Activated T-cell treated with anti-CD3 and anti-CD28 coated beads, Interleukin-2, amount 50 U/mL, for 72 hours (primary cell): ENCODE results near the gene APMAP. TPM values are rescaled to one million over a fixed set of nuclear protein-coding genes. Genes with fewer than 3 reads are reported as not detected.
"Not testable (repeated sequence)": the region's sequence is repeated elsewhere in the genome, so short reads cannot be mapped to it uniquely, and the experiment has no call there.

Experiments used
- ATAC-seq, 2 donors: fragments of 150-1000 bp; cut with Tn5 transposase; replicated peaks in 1 of 2; 2 replicates each; pipeline ENCODE4 v1.10.0; 2021; ENCODE audit warnings: moderate library complexity in 2 of 2, mild to moderate bottlenecking in 1 of 2
- DNase-seq, 2 donors: peaks; one replicate each; pipeline ENCODE4 v3.0.0; 2021 to 2022; ENCODE audit warnings: mixed read lengths in 1 of 2
- H3K27ac Mint-ChIP-seq: one replicate; pipeline ENCODE4 v1.8.0; 2022; ENCODE audit warnings: mild to moderate bottlenecking, moderate library complexity, mixed read lengths
- H3K27me3 Mint-ChIP-seq: one replicate; pipeline ENCODE4 v1.8.0; 2022; ENCODE audit warnings: low read depth, mixed read lengths
- H3K36me3 Mint-ChIP-seq, 2 donors: one replicate each; pipeline ENCODE4 v1.8.0; 2022; ENCODE audit warnings: mixed read lengths in 2 of 2, mild to moderate bottlenecking in 1 of 2; ENCODE audit not compliant: insufficient read depth in 2 of 2
- H3K4me1 Mint-ChIP-seq: one replicate; pipeline ENCODE4 v1.8.0; 2022; ENCODE audit warnings: low read depth, mixed read lengths
- H3K4me3 Mint-ChIP-seq, 2 donors: one replicate each; pipeline ENCODE4 v1.8.0; 2022; ENCODE audit warnings: mild to moderate bottlenecking in 2 of 2, mixed read lengths in 2 of 2, moderate library complexity in 2 of 2
- H3K9me3 Mint-ChIP-seq, 2 donors: one replicate each; pipeline ENCODE4 v1.8.0; 2022; ENCODE audit warnings: mixed read lengths in 2 of 2
- total RNA-seq, 2 donors: library from RNA; stranded (reverse); gene quantifications; one replicate each; pipeline ENCODE4 v1.2.3, GENCODE V29; 2022

Gene APMAP
- total RNA-seq, 2 donors from 2014 or later: 65.2 to 70.2 TPM

DNA sequence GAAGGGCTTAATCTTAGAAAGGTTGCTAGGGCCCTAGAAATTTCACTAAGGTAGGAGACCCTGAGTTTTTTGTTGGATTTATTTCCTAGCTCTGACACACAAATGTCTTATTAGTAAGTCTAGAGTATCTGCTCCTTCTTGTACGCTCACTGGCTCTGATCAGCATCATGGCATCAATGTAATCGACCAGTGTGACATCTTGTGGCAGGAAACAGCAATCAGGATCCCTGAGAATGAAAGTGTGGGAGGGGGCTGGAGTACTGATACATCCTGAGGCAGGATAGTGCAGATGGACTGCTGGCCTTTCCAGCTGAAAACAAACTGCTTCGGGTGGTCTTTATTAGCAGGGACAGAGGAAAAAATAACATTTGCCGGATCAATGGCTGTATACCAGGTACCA, 53.5 kb downstream of the APMAP start:
- Mint-ChIP-seq H3K4me3 (no peak overlapping the region), H3K27ac (no peak overlapping the region), H3K36me3 (peaks cover 13 to 14% of the 10 kb centered on the region in 2 donors), H3K27me3 (no peaks in the 10 kb centered on the region), H3K9me3 (peaks cover 7 to 8% of the 10 kb centered on the region in 2 donors), H3K4me1 (no peaks in the 10 kb centered on the region)
- ATAC-seq (no peak), DNase-seq (no peak)

- Mint-ChIP-seq H3K27ac (no peak overlapping the region), H3K36me3 (peaks cover 11 to 12% of the 10 kb centered on the region in 2 donors), H3K9me3 (peaks cover 7% of the 10 kb centered on the region in 2 donors), H3K27me3 (no peaks in the 10 kb centered on the region), H3K4me1 (no peaks in the 10 kb centered on the region), H3K4me3 (no peak overlapping the region)
- ATAC-seq (no peak), DNase-seq (no peak)
These were observed 54.1 kb downstream of the APMAP start for GRCh38 chr20:24938498-24938897.

GRCh38 chr20:24937579-24937978, 55.0 kb downstream of the APMAP start:
- no peak overlapping the region for H3K27ac Mint-ChIP-seq
- no peaks in the 10 kb centered on the region for H3K27me3 Mint-ChIP-seq
- ATAC-seq: no peak
- H3K36me3 Mint-ChIP-seq: peaks cover 12 to 13% of the 10 kb centered on the region in 2 donors
- H3K4me1 Mint-ChIP-seq: peaks cover 6% of the 10 kb centered on the region
- no peak overlapping the region for H3K4me3 Mint-ChIP-seq
- H3K9me3 Mint-ChIP-seq: peaks cover 7% of the 10 kb centered on the region in 2 donors
- DNase-seq: no peak

GRCh38 chr20:24936526-24937407, 55.8 kb downstream of the APMAP start:
- Mint-ChIP-seq H3K27me3 (no peaks in the 10 kb centered on the region), H3K9me3 (peaks cover 5% of the 10 kb centered on the region in 2 donors), H3K36me3 (peaks cover 9 to 11% of the 10 kb centered on the region in 2 donors), H3K27ac (no peak overlapping the region), H3K4me3 (no peak overlapping the region), H3K4me1 (peaks cover 14% of the 10 kb centered on the region)
- ATAC-seq (no peak), DNase-seq (no peak)

DNA sequence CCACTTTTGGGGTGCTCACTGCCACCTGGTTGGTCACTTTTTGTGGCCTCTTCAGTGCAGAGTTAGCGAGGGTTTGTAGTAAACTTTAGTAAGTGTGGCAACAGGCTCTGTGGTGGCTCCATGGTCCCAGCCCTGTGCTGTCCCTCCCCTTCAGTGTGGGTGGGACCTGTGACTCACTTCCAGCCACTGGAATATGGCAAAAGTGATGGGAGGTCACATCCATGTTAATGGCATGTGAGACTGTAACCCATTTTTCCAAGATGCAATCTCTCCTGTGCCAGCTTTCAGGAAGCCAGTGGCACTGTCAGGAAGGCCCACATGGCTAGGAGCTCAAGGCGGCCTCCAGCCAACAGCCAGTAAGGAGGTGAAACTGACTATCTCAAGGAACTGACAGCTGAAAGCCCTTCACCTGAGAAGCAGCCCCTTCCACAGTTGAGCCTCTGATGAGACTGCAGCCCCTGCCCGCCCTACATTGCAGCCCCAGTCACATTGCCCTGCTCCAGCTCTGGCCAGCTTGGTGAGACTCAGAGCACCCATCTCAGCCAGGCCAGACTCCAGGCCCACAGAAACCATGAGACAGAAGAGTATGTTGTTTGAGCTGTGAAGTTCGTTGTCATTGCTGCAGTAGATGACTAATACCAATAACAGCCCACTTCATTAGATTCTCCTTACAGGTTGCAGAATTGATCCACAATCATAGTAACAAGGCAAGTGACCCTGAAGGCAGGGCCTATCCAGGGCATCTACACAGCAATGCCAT, 56.6 kb downstream of the APMAP start:
- Mint-ChIP-seq H3K4me1 (peaks cover 22% of the 10 kb centered on the region), H3K4me3 (no peak overlapping the region), H3K9me3 (peaks cover 3 to 5% of the 10 kb centered on the region in 2 donors), H3K27me3 (no peaks in the 10 kb centered on the region), H3K36me3 (peaks cover 4 to 9% of the 10 kb centered on the region in 2 donors), H3K27ac (peak overlapping the region; percentile 29)
- no peak for DNase-seq
- peak; percentile 72 to 85 for ATAC-seq

GRCh38 chr20:24935140-24935539, 57.4 kb downstream of the APMAP start:
- DNase-seq: no peak
- no peak for ATAC-seq
- Mint-ChIP-seq H3K36me3 (peaks cover 0 to 2% of the 10 kb centered on the region in 2 donors), H3K9me3 (peaks cover 1 to 5% of the 10 kb centered on the region in 2 donors), H3K27me3 (no peaks in the 10 kb centered on the region), H3K4me3 (no peak overlapping the region), H3K4me1 (peaks cover 31% of the 10 kb centered on the region), H3K27ac (no peak overlapping the region)

GRCh38 chr20:24934716-24935115, 57.8 kb downstream of the APMAP start:
- ATAC-seq (no peak), DNase-seq (no peak)
- Mint-ChIP-seq H3K27ac (no peak overlapping the region), H3K36me3 (peaks cover 0 to 2% of the 10 kb centered on the region in 2 donors), H3K4me3 (no peak overlapping the region), H3K9me3 (peaks cover 1 to 5% of the 10 kb centered on the region in 2 donors), H3K4me1 (peaks cover 35% of the 10 kb centered on the region), H3K27me3 (no peaks in the 10 kb centered on the region)

- peaks cover 1 to 5% of the 10 kb centered on the region in 2 donors for H3K9me3 Mint-ChIP-seq
- H3K4me1 Mint-ChIP-seq: peaks cover 37% of the 10 kb centered on the region
- DNase-seq (no peak), ATAC-seq (no peak)
- no peak overlapping the region for H3K27ac Mint-ChIP-seq
- no peak overlapping the region for H3K4me3 Mint-ChIP-seq
- peaks cover 0 to 2% of the 10 kb centered on the region in 2 donors for H3K36me3 Mint-ChIP-seq
- no peaks in the 10 kb centered on the region for H3K27me3 Mint-ChIP-seq
These were observed 58.4 kb downstream of the APMAP start for GRCh38 chr20:24934101-24934661.

DNA sequence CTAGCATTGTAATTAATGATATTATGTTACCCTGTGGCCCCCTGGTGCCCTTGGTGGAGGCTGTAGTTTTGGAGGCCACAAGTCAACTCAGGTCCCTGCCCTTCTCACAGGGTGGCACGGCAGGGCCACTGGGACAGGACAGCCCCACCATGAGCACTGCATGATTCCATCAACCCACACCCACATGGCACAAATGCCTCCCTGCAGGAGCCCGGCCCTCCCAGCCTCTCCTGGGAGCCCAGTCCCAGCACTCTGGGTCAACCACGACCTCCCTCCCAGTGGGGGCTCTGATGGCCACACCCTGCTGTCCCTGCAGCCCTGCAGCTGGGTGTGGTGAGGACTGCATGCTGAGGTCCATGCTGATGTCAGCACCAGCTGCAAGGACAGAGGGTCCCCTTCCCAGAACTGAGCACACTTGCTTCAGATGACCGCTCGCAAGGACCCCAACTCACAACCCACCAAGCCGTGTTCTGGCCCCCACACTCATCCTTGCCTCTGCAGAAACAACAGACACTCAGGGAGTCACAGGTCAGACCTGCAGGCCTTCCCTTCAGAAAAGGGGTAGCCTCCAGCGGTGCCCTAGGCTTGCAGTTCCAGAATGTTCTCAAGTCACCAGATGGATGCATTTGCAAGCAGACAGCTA, 59.2 kb downstream of the APMAP start:
- Mint-ChIP-seq H3K36me3 (peaks cover 0 to 2% of the 10 kb centered on the region in 2 donors), H3K27ac (no peak overlapping the region), H3K27me3 (no peaks in the 10 kb centered on the region), H3K9me3 (peaks cover 1 to 5% of the 10 kb centered on the region in 2 donors), H3K4me3 (no peak overlapping the region), H3K4me1 (peaks cover 37% of the 10 kb centered on the region)
- DNase-seq: no peak
- no peak for ATAC-seq

DNA sequence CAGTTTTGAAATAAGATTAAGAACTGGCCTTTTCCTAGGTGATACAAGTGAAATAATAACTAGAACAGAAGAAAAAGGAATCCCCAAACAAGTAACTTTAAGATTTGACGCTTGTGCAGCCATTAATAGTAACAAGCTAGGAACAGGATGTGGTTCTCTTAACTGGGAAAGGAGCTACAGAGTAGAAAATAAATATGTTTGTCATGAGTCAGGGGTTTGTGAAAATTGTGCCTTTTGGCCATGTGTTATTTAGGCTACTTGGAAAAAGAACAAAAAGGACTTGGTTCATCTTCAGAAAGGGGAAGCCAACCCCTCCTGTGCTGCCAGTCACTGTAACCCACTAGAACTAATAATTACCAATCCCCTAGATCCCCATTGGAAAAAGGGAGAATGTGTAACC, 60.7 kb downstream of the APMAP start:
- Mint-ChIP-seq H3K27ac (peak overlapping the region; percentile 94), H3K4me3 (peak overlapping the region in 1 of 2 donors; percentile 74), H3K4me1 (peaks cover 37% of the 10 kb centered on the region)
- ATAC-seq, H3K27me3 Mint-ChIP-seq, H3K36me3 Mint-ChIP-seq, DNase-seq, H3K9me3 Mint-ChIP-seq: not testable (repeated sequence)

DNA sequence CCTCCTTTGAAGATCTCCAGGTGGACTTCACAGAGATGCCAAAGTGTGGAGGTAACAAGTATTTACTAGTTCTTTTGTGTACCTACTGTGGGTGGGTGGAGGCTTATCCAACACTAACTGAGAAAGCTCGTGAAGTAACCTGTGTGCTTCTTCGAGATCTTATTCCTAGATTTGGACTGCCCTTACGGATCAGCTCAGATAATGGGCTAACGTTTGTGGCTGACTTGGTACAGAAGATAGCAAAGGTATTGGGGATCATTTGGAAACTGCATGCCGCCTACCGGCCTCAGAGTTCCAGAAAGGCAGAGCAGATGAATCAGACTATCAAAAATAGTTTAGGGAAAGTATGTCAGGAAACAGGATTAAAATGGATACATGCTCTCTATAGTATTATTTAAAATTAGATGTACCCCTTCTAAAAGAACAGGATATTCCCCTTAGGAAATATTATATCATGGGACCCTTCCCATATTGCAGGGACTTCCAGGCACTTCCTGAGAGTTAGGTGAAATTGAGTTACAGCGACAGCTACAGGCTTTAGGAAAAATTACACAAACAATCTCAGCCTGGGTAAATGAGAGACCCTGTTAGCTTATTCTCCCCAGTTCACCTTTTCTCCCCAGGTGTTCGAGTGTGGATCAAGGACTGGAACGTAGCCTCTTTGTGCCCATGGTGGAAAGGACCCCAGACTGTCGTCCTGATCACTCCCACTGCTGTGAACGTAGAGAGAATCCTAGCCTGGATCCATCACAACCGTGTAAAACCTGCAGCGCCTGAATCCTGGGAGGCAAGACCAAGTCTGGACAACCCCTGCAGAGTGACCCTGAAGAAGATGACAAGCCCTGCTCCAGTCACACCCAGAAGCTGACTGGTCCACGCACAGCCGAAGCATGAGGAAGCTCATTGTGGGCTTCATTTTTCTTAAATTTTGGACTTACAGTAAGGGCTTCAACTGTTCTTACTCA, 61.5 kb downstream of the APMAP start:
- Mint-ChIP-seq H3K27ac (peak overlapping the region; percentile 94), H3K4me3 (peak overlapping the region; percentile 17 to 74), H3K4me1 (peaks cover 37% of the 10 kb centered on the region)
- H3K9me3 Mint-ChIP-seq, H3K27me3 Mint-ChIP-seq, ATAC-seq, H3K36me3 Mint-ChIP-seq, DNase-seq: not testable (repeated sequence)
